ENCODE results near the gene ZNF81. TPM values are rescaled to one million over a fixed set of nuclear protein-coding genes. Genes with fewer than 3 reads are reported as not detected.

ZNF81 gene
- total and polyA plus RNA-seq, 2 of the 13 experiments (the other 11 are each of a cell fraction or from before 2014, with no cell fraction given) = 1.4 to 3.2 TPM

- no peak for TF ChIP-seq FOXM1 (CRISPR knock-in tag; IDR thresholded peaks at IDR 0.05)
- no peak for TF ChIP-seq NFYC (CRISPR knock-in tag; IDR thresholded peaks at IDR 0.05)
- TF ChIP-seq, protein P1, sequence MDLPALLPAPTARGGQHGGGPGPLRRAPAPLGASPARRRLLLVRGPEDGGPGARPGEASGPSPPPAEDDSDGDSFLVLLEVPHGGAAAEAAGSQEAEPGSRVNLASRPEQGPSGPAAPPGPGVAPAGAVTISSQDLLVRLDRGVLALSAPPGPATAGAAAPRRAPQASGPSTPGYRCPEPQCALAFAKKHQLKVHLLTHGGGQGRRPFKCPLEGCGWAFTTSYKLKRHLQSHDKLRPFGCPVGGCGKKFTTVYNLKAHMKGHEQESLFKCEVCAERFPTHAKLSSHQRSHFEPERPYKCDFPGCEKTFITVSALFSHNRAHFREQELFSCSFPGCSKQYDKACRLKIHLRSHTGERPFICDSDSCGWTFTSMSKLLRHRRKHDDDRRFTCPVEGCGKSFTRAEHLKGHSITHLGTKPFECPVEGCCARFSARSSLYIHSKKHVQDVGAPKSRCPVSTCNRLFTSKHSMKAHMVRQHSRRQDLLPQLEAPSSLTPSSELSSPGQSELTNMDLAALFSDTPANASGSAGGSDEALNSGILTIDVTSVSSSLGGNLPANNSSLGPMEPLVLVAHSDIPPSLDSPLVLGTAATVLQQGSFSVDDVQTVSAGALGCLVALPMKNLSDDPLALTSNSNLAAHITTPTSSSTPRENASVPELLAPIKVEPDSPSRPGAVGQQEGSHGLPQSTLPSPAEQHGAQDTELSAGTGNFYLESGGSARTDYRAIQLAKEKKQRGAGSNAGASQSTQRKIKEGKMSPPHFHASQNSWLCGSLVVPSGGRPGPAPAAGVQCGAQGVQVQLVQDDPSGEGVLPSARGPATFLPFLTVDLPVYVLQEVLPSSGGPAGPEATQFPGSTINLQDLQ (CRISPR knock-in tag; IDR thresholded peaks at IDR 0.05) = no peak
- no peak for TF ChIP-seq ZNF160 (CRISPR knock-in tag; IDR thresholded peaks at IDR 0.05)
- no peak for TF ChIP-seq ZNF503 (CRISPR knock-in tag; IDR thresholded peaks at IDR 0.05)
- no peak for TF ChIP-seq ZNF607 (CRISPR knock-in tag; IDR thresholded peaks at IDR 0.05; ENCODE audit: borderline replicate concordance)
- no peak for TF ChIP-seq FOXA1 (IDR thresholded peaks at IDR 0.05)
- TF ChIP-seq FOXA1 (CRISPR knock-in tag; IDR thresholded peaks at IDR 0.05) = no peak
- TF ChIP-seq MATR3 (CRISPR knock-in tag; IDR thresholded peaks at IDR 0.05) = no peak
- no peak for TF ChIP-seq ZNF704 (CRISPR knock-in tag; IDR thresholded peaks at IDR 0.05; ENCODE audit: borderline replicate concordance)
- TF ChIP-seq THAP11 (CRISPR knock-in tag; IDR thresholded peaks at IDR 0.05) = no peak
- TF ChIP-seq, protein P2, sequence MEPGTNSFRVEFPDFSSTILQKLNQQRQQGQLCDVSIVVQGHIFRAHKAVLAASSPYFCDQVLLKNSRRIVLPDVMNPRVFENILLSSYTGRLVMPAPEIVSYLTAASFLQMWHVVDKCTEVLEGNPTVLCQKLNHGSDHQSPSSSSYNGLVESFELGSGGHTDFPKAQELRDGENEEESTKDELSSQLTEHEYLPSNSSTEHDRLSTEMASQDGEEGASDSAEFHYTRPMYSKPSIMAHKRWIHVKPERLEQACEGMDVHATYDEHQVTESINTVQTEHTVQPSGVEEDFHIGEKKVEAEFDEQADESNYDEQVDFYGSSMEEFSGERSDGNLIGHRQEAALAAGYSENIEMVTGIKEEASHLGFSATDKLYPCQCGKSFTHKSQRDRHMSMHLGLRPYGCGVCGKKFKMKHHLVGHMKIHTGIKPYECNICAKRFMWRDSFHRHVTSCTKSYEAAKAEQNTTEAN (CRISPR knock-in tag; conservative IDR thresholded peaks at IDR 0.05) = no peak
- no peak for TF ChIP-seq ZNF484 (CRISPR knock-in tag; IDR thresholded peaks at IDR 0.05; ENCODE audit: borderline replicate concordance, low read depth)
These were observed 44.2 kb downstream of the ZNF81 start (continued) for GRCh38 chrX:47880927-47881326.
